Measurements from ENCODE around the gene ITGB1.
"Not testable (repeated sequence)": the region's sequence is repeated elsewhere in the genome, so short reads cannot be mapped to it uniquely, and the experiment has no call there.

Gene ITGB1

DNA sequence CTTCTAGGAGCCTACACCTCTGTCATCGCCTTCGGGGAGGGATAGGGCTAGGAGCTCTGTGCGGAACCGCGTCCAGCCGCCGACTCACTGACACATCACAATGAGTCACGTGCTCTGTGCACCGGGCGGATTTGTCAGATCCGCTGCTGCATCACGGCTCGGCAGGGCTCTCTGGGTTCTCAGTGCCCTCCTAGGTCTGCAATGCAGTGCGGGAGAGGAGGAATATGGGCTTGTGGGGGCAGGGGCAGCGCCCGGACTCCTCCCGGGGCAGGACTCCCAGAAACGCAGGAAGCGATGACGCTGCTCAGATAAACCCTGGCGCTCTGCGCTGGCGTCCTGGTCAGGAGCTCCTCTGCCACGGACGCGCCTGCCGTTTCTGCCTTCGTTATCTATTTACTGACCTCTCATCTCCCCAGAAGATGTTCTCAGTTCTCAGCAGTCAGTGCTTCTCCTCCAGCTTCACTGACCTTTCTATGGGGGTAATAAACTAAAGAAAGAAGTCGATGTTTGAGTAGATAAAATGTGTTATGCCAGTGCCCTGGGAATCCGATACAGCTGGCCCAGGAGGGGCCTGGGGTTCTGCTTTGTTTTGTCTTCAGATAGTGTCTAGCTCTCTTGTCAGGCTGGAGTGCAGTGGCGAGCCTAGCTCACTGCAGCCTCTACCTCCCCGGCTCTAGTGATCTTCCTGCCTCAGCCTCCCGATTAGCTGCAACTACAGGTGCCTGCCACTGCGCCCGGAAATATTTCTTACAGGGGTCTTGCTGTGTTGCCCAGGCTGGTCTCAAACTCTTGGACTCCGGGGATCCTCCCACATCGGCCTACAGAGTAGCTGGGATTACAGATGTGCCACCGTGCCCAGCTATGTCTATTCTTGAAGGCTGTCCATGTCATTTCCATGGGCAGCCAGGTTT lies 22.8 kb upstream of the ITGB1 start:
- DNase-seq (ENCODE audit: low read depth in 2 of 2) = peak; percentile 67 to 77

DNA sequence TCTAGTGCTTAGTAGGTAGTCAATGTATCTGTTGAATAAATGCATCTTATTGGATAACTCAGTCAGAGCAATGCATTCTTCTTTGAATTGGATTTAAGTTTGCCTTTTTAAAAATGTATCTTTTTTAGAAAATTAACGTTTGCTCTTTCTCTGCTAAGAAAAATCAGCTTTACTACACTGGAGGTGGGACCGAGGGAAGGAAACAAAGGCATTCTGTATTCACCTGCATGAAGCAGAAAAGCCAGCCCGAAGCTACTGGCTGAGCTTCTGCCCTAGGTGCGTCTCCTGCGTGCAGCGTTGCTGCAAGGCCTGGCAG lies 22.2 kb upstream of the ITGB1 start:
- DNase-seq (ENCODE audit: low read depth in 2 of 2) = no peak

DNA sequence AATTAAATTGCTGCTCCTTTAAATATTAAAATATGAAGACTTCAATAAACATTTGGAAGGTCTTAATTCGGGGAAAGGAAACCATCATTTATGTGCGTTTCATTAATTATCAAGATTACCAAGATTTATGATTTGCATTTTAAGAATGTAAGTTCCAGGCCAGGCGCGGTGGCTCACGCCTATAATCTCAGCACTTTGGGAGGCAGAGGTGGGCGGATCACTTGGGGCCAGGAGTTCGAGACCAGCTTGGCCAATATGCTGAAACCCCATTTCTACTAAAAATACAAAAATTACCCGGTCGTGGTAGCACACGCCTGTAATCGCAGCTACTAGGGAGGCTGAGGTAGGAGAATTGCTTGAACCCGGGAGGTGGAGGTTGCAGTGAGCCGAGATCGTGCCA lies 21.7 kb upstream of the ITGB1 start:
- DNase-seq (ENCODE audit: low read depth in 2 of 2) = not testable (repeated sequence)

GRCh38 chr10:32979041-32979440 lies 21.0 kb upstream of the ITGB1 start:
- DNase-seq (ENCODE audit: low read depth in 2 of 2) = no peak

DNA sequence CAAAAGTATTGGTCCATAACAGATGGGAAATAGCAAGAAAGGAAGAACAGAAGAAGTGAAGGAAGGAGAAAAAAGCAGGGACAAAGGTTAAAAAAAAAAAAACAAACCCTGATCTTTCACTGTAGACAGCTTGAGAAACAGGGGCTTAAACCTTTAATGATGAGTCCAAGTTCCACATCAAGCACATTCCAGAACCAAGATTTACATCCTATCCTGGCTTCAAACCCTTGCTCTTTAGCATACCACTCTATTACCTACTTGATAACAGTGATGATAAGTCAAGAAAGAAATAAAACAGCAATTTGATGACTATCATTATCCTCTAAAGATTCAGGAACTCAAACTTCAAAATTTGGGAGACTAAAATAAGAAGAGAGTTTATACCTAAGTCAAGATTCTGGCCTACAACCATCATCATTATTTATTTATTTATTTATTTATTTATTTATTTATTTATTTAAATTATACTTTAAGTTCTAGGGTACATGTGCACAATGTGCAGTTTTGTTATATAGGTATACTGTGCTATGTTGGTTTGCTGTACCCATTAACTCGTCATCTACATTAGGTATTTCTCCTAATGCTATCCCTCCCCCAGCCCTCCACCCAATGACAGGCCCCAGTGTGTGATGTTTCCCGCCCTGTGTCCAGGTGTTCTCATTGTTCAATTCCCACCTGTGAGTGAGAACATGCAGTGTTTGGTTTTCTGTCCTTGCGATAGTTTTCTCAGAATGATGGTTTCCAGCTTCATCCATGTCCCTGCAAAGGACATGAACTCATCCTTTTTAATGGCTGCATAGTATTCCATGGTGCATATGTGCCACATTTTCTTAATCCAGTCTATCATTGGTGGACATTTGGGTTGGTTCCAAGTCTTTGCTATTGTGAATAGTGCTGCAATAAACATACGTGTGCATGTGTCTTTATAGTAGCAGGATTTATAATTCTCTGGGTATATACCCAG lies 20.1 kb upstream of the ITGB1 start:
- not testable (repeated sequence) for DNase-seq (ENCODE audit: low read depth in 2 of 2)

DNA sequence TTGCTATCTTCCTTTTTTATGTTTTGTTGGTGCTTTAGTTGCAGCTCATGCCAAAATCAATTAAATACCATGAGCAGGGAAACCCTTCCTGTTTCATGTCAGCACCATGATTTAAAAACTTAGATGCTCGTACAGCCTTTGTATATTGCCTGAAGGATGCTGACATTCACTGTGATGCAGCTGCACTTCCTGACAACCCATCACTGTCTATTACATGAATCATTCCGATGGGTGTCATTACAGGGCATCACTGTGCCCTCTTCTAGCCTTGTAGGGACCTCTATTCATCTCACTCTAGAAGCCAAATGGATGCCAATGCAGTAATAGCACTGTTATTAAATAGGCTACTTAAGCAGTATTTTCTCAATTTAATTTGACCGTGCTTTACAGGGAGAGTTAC lies 18.3 kb upstream of the ITGB1 start:
- no peak for DNase-seq (ENCODE audit: low read depth in 2 of 2)

- no peak for DNase-seq (ENCODE audit: low read depth in 2 of 2)
These were observed 14.9 kb upstream of the ITGB1 start for GRCh38 chr10:32972929-32973328.

- DNase-seq (ENCODE audit: low read depth in 2 of 2) = no peak
These were observed 14.4 kb upstream of the ITGB1 start for GRCh38 chr10:32972460-32972859.

- DNase-seq (ENCODE audit: low read depth in 2 of 2) = no peak
These were observed 13.6 kb upstream of the ITGB1 start for GRCh38 chr10:32971536-32972091.

DNA sequence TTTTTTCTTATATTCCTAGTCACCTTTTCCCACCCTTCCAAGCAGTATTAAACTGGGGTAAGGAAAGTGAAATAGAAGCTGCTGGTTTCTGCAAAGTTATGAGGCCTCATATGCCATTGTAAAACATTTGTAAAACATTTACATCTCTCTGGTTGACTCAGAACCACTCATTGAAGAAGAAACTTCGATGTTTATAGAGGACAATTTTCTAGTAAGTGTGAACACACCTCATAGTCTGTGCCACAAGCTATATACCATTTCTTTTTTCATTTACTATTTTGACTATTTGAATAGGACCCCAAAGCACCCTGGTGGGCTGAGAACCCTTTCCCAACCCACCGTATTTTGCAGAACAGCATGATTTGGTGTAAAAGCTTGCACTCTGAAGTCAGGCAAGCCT lies 12.9 kb upstream of the ITGB1 start:
- DNase-seq (ENCODE audit: low read depth in 2 of 2) = no peak

DNA sequence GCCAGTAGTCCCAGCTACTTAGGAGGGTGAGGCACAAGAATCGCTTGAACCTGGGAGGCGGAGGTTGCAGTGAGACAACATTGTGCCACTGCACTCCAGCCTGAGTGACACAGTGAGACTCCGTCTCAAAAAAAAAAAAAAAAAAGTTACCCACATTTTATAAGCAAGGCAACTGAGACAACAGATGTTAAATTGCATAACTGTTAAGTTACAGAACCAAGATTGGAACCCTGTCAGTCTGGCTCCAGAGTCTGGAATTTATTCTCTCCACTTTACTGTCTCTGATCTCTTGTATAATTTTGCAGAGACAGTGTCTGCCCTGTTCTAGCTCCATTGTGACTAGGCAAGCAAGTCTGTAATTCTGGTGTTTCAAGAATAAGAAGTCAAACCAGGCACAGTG lies 6.2 kb upstream of the ITGB1 start:
- DNase-seq (ENCODE audit: low read depth in 2 of 2) = no peak

DNA sequence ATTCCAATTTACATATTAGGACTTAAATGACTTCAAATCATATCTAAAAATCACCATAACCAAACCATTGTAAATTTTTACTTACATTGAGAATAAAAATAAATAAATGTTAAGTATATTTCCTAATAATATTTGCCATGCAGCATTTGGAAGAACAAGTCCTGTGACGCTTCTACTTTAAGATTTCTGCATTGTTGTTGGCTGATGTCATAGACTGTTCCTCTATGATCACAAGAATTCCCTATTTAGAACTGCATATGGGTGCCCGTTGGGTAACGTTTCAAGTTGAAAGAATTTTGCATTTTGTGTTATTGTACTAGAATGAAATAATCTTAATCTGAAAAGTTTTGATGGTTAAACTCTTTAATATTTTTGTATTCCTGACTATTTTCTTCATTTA lies 5.1 kb upstream of the ITGB1 start:
- DNase-seq (ENCODE audit: low read depth in 2 of 2) = no peak

DNA sequence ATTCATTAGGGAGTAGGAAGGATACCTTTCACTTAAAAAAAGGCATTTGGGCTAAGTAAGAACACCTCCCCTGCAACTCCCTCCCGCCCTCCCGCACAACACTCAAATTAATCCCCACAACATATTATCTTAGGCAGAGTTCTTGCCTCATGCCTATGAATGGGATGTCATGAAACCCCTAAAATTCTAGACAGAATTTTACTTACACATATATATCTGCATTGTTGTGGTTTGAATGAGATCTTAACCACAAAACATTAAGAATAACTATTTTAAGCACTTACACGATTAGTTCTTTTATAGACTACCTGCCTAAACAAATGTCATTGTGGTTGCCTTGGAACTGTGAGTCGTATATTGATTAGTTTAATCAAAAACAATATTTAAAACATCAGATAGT lies 4.5 kb upstream of the ITGB1 start:
- DNase-seq (ENCODE audit: low read depth in 2 of 2) = no peak

GRCh38 chr10:32961895-32962369 lies 3.9 kb upstream of the ITGB1 start:
- no peak for DNase-seq (ENCODE audit: low read depth in 2 of 2)

- no peak for DNase-seq (ENCODE audit: low read depth in 2 of 2)
These were observed 3.4 kb upstream of the ITGB1 start for GRCh38 chr10:32961343-32961894.

DNA sequence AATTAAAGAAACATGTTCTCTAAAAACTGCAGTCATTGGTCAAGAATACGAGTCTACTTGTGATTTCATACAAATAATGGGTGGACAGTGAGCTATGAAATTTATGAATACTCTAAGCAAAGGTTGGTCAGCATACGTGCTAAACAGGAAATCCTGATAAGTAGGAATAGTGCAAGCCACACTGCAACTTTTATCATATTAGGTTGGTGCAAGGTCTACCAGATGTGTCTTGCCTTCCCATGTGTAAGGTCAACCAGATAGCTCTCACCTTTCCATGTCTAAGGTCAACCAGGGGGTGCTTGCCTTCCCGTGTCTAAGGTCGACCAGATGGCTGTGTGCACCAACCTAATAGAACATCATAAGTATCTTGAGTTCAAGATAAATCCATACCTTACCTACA lies 2.0 kb upstream of the ITGB1 start:
- DNase-seq (ENCODE audit: low read depth in 2 of 2) = no peak

GRCh38 chr10:32959006-32959920 lies 1.2 kb upstream of the ITGB1 start:
- DNase-seq (ENCODE audit: low read depth in 2 of 2) = no peak

DNA sequence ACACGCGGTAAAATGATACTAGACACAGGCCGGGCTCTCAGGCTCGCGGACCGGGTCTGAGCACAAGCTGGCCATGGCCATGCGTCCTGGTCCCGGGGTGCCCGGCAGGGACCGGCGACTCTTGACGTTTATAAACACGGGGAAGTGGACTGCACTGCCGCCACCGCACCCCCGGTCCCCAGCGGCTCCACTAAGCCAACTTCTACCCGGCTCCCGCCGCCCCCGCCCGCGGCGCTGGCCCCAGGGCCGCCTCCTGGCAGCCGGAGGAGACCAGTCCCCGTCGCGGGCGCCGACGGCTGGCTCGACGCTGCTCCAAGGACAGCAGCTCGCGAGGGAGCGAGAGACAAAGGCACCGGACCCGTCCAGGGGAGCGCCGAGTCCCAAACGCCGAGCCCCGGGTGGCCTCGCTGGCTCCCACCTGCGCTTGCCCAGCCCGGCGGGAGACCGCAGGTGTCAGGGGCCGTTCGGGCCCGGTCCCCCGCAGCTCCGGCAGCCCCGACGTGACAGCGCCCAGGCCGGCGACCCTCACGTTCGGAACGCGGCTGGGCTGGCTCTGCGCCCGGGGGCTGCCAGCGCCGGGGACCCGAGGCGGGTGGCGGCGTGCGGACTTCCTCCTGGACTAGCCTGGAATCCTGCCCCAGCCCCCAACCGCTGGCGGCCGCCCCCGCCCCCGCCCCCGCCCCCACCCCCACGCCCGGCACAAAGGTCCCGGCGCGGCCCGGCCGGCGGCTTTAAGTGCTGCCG lies 517 bp downstream of the ITGB1 start:
- peak in 1 of 2 donors; percentile 11 for DNase-seq (ENCODE audit: low read depth in 2 of 2)

DNA sequence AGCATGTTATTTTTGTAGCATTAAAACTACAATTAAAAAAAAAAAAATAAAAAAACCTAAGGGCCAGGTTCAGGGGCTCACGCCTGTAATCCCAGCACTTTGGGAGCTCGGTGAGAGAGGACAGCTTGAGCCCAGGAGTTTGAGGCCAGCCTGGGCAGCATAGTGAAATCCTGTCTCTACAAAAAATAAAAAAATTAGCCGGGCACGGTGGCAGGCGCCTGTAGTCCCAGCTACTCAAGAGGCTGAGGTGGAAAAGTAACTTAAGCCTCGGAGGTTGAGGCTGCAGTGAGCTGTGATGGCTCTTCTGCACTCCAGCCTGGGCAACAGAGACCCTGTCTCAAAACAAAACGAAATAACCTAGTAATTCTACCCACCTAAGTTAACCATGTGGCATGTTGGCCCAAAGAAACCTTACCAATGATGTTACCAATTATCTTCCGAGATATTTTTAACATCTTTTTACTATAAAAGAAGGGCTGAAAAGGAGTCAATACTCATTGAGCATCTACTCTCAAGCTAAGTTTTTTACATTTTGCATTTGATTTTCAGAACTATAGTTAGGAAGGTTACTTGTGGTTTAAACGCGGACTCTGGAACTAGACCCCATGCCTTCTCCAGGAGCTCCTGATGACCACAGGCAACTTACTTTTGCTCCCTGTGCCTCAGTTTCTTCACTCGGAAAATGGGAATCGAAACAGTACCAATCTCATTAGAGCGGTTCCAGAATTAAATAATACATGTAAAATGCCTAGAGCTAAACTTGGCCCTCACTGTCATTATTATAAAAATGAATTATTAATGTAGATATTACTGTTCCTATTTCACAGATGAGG lies 1.4 kb downstream of the ITGB1 start:
- no peak for DNase-seq (ENCODE audit: low read depth in 2 of 2)

Data from stimulated activated CD8-positive, alpha-beta memory T cell treated with anti-CD3 and anti-CD28 coated beads, Interleukin-15, amount 100 ng/mL, for 4 hours (primary cell).